SU-DHL-6 (cell line): ENCODE data around the gene TRIM34.
"Not testable (repeated sequence)": the region's sequence is repeated elsewhere in the genome, so short reads cannot be mapped to it uniquely, and the experiment has no call there.

Experiments
- EZH2phosphoT487 ChIP-seq: fragments of 200-600 bp; sonication (generic), shearing (Covaris generic); conservative IDR thresholded peaks from 2 replicates; pipeline ENCODE4 v1.6.1; 2018; ENCODE audit warnings: mild to moderate bottlenecking, antibody characterized with exemption, low read length, moderate library complexity, mixed read lengths
- TF ChIP-seq, protein P1 (sequence below): fragments of 200-600 bp; sonication (generic); IDR thresholded peaks from one replicate; pipeline ENCODE4 v1.5.1; 2017; ENCODE audit warnings: antibody characterized with exemption, mild to moderate bottlenecking, low read length, moderate library complexity; ENCODE audit not compliant: insufficient read depth, poor library complexity, severe bottlenecking

DNA sequence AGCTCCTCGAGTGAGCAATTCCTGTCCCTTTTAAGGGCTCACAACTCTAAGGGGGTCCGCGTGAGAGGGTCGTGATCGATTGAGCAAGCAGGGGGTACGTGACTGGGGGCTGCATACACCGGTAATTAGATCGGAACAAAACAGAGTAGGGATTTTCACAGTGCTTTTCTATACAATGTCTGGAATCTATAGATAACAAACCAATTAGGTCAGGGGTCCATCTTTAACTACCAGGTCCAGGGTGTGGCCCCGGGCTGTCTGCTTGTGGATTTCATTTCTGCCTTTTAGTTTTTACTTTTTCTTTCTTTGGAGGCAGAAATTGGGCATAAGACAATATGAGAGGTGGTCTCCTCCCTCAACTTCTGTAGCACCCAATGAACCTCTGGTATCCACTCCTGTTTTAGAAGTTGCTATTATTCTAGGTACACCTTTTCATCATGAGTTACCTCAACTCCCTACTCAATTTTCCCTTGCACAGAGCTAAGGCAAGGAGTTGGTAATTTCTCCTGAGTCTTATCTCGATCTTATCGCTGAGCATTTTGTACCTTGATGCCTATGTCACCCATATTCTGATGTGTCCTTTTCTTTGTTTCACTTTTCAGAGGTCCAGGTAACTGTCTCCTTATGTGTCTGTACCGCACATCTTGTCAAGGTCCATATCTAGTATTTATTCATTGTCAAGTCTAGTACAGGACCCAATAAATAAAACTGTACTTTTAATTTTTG is 66.6 kb downstream of the TRIM34 start:
- not testable (repeated sequence) for TF ChIP-seq EZH2phosphoT487
- TF ChIP-seq, protein P1, sequence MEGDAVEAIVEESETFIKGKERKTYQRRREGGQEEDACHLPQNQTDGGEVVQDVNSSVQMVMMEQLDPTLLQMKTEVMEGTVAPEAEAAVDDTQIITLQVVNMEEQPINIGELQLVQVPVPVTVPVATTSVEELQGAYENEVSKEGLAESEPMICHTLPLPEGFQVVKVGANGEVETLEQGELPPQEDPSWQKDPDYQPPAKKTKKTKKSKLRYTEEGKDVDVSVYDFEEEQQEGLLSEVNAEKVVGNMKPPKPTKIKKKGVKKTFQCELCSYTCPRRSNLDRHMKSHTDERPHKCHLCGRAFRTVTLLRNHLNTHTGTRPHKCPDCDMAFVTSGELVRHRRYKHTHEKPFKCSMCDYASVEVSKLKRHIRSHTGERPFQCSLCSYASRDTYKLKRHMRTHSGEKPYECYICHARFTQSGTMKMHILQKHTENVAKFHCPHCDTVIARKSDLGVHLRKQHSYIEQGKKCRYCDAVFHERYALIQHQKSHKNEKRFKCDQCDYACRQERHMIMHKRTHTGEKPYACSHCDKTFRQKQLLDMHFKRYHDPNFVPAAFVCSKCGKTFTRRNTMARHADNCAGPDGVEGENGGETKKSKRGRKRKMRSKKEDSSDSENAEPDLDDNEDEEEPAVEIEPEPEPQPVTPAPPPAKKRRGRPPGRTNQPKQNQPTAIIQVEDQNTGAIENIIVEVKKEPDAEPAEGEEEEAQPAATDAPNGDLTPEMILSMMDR: not testable (repeated sequence)
